Muscle of leg (tissue), 11 donors: Measurements from ENCODE around the gene FRS2. TPM values are rescaled to one million over a fixed set of nuclear protein-coding genes. Genes with fewer than 3 reads are reported as not detected.
A peak's percentile ranks its signal among the peaks of the same experiment; 100 is the strongest.

Source experiments
- DNase-seq: peaks from one replicate; pipeline ENCODE4 v3.0.0; 2013
- H3K27ac ChIP-seq: one replicate; pipeline ENCODE4 v1.5.1; 2013; ENCODE audit warnings: mild to moderate bottlenecking, low read length, control low read depth
- H3K27me3 ChIP-seq: one replicate; pipeline ENCODE4 v1.6.1; 2013; ENCODE audit warnings: low read length; ENCODE audit not compliant: control insufficient read depth, insufficient read depth
- H3K36me3 ChIP-seq: one replicate; pipeline ENCODE4 v1.6.1; 2013; ENCODE audit warnings: low read length; ENCODE audit not compliant: control insufficient read depth, insufficient read depth
- H3K4me1 ChIP-seq: one replicate; pipeline ENCODE4 v1.6.1; 2013; ENCODE audit warnings: low read length; ENCODE audit not compliant: control insufficient read depth, insufficient read depth
- H3K4me3 ChIP-seq: one replicate; pipeline ENCODE4 v1.5.1; 2013; ENCODE audit warnings: low read length, control low read depth
- H3K9me3 ChIP-seq: replicated peaks from 2 replicates; pipeline ENCODE4 v1.6.1; 2013; ENCODE audit warnings: low read depth, low read length; ENCODE audit not compliant: control insufficient read depth
- WGBS: methylation state at CpG from one replicate; pipeline ENCODE4 v1.1.5; 2013; ENCODE audit warnings: missing lambda C conversion rate; ENCODE audit not compliant: insufficient coverage; 5-methylcytosine and 5-hydroxymethylcytosine counted together
- polyA plus RNA-seq, 8 donors: library from polyadenylated mRNA; unstranded; fragments of 120-200 nt; gene quantifications; one replicate each; pipeline versions ENCODE4 v1.2.1 to v1.2.3, GENCODE V29; 2013; ENCODE audit warnings: inconsistent platforms in 1 of 8, low replicate concordance in 1 of 8; ENCODE audit not compliant: insufficient read length in 8 of 8, insufficient read depth in 1 of 8
- total RNA-seq: library from RNA; stranded (reverse); fragments of 120-200 nt; gene quantifications from one replicate; pipeline ENCODE4 v1.2.4, GENCODE V29; 2013

FRS2 gene
- total and polyA plus RNA-seq, 9 donors: 12.9 to 28.8 (median 20.2) TPM

DNA sequence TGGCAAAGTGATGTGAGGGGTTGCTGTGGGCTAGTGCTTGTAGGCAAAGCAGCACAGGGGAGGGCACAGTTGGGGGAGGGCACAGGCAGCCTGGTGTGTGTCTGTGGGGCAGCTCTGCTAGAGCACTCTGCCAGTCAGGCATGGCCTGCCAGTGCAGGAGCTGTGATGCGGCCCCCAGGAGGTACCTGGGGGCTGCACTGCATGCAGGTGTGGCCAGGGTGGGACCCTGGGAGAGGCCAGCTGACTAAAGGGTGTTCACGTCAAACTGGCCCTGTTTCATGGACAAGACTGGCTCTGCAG is 54.1 kb downstream of the FRS2 start:
- no peaks in the 10 kb centered on the region for H3K27me3 ChIP-seq
- peaks cover 29% of the 10 kb centered on the region for H3K9me3 ChIP-seq
- no peak overlapping the region for H3K4me3 ChIP-seq
- no peaks in the 10 kb centered on the region for H3K4me1 ChIP-seq
- no peaks in the 10 kb centered on the region for H3K36me3 ChIP-seq
- DNase-seq: no peak
- 100% methylated on average over 2 of the region's 2 CpGs for WGBS
- no peak overlapping the region for H3K27ac ChIP-seq

DNA sequence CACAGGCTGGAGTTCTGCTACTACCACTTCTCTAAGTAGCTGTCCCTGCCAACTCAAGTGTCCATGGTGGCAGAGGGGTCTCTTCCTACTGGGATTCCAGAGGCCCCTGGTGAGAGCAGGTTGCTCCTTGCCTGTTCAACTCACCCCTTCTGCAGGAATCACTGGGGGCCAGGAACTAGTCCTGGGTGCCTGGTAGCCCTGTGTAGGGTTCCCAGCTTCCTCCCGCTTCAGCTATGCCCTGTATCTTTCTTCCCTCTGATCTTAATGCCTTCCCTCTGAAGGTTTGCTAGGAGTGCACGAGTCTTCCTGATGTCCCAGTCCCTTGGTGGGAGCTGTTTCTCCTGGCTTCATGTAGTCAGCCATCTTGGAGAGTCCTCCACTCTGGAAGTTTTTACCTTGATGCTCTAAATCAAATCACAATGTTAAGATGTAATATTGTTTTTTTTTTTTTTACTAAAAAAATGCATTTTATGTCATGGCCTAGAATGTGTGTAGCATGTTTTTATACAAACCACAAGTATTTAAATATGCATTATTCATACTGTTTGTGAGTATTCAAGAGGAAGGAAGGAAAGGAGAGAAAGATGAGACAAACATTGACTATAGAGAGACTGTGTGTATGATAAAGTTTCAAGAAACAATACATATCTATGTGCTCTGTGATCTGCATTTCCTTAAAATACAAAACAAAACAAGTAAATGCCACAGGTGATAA is 54.7 kb downstream of the FRS2 start:
- Histone ChIP-seq H3K9me3 (peaks cover 27% of the 10 kb centered on the region), H3K4me3 (no peak overlapping the region), H3K36me3 (no peaks in the 10 kb centered on the region), H3K27ac (no peak overlapping the region), H3K4me1 (no peaks in the 10 kb centered on the region), H3K27me3 (no peaks in the 10 kb centered on the region)
- no peak for DNase-seq
- WGBS: no CpG with 5 or more reads among the region's 2 CpGs

GRCh38 chr12:69527506-69528272 is 57.5 kb downstream of the FRS2 start:
- no peak overlapping the region for H3K27ac ChIP-seq
- no CpG with 5 or more reads among the region's 3 CpGs for WGBS

DNA sequence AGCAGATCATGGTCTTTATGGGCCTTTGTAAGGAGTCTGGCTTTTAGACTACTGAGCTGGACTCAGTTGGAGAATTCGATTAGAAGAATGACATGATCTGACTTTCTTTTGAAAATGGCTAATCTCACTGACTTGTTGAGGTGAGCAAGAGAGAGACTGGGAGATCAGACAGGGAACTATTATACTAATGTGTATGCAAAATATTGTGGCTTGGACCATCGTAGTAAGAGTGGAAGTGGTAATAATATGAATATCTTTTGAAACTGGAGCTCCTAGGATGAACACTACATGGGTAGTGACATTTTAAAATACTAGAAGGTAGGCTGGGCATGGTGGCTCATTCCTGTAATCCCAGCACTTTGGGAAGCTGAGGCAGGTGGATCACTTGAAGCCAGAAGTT is 58.8 kb downstream of the FRS2 start:
- DNase-seq: no peak
- WGBS: 95% methylated on average over 2 of the region's 2 CpGs
- Histone ChIP-seq H3K9me3 (peaks cover 3% of the 10 kb centered on the region), H3K27ac (no peak overlapping the region), H3K4me3 (no peak overlapping the region), H3K4me1 (no peaks in the 10 kb centered on the region), H3K36me3 (peaks cover 4% of the 10 kb centered on the region), H3K27me3 (no peaks in the 10 kb centered on the region)

More at GRCh38 chr12:69527506-69528272, 57.5 kb downstream of the FRS2 start:
- H3K27me3 ChIP-seq: no peaks in the 10 kb centered on the region
- H3K36me3 ChIP-seq: peaks cover 4% of the 10 kb centered on the region
- no peak for DNase-seq
- peaks cover 12% of the 10 kb centered on the region for H3K9me3 ChIP-seq
- no peak overlapping the region for H3K4me3 ChIP-seq
- H3K4me1 ChIP-seq: no peaks in the 10 kb centered on the region

DNA sequence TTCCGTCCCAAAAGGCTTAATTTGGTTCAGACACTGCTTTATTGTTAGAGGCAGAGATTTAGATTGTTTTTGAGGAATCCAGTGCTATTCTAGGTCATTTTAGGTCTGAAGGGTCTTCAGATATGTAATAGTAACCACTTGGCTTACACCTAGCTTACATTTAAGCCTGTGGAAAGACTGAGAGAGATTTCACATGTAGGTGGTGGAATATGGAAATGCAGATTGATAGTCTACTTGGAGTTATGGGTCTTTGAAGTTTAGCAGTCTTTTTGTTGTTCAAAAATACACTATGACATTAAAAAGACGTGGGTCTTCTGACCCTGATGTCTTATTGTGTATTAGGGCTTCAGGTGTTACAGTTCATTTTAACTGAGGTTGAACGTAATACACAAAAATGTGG is 63.7 kb downstream of the FRS2 start:
- DNase-seq: no peak
- Histone ChIP-seq H3K9me3 (no peaks in the 10 kb centered on the region), H3K4me3 (no peak overlapping the region), H3K27ac (peak overlapping the region; percentile 49), H3K27me3 (no peaks in the 10 kb centered on the region), H3K4me1 (no peaks in the 10 kb centered on the region), H3K36me3 (peaks cover 4% of the 10 kb centered on the region)
- no CpG with 5 or more reads among the region's 3 CpGs for WGBS

- H3K36me3 ChIP-seq: peaks cover 4% of the 10 kb centered on the region
- H3K27ac ChIP-seq: peak overlapping the region; percentile 49
- no peak overlapping the region for H3K4me3 ChIP-seq
- H3K27me3 ChIP-seq: no peaks in the 10 kb centered on the region
- no peaks in the 10 kb centered on the region for H3K9me3 ChIP-seq
- peak; percentile 96 for DNase-seq
- WGBS: no CpG with 5 or more reads among the region's 3 CpGs
- no peaks in the 10 kb centered on the region for H3K4me1 ChIP-seq
Measured at GRCh38 chr12:69534389-69534822, 64.2 kb downstream of the FRS2 start.

DNA sequence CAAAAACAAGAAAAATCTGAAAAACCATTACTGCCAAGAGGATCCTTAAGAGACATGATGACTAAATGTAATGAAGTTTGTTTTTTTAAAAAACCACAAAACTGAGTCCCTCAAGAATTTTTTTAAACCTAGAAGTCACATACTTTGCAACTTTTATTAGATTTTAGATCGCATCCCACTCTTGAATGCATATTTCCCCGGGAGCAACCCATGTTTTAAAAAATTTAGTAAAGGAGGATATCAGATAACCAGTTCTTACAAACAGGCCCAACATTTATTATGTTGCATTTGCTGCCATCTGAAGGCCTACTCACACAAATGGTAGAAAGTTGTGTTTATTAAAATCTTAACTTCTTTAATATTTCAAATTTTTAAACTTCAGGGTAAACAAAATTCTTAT is 70.8 kb downstream of the FRS2 start:
- Histone ChIP-seq H3K27me3 (no peaks in the 10 kb centered on the region), H3K4me3 (no peak overlapping the region), H3K9me3 (peaks cover 17% of the 10 kb centered on the region), H3K36me3 (peaks cover 5% of the 10 kb centered on the region), H3K4me1 (no peaks in the 10 kb centered on the region), H3K27ac (no peak overlapping the region)
- WGBS: no CpG with 5 or more reads among the region's 2 CpGs
- DNase-seq: peak; percentile 10

DNA sequence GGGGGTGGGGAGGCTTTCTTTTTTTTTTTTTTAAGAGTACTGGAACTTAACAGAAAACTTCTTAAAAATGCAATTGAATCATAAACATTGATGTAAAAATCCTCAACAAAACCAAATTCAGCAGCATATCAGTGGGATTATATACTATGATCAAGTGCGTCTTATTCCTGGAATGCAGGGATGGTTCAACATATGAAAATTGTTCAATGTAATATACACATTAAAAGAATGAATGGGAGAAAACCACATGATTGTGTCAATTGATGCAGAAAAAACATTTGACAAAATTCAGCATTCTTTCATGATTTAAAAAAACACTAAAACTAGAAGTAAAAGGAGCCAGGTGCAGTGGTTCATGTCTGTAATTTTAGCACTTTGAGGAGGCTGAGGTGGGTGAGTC is 73.9 kb downstream of the FRS2 start:
- WGBS: no CpG with 5 or more reads among the region's 1 CpG

GRCh38 chr12:69545081-69545480 is 74.9 kb downstream of the FRS2 start:
- DNase-seq: no peak
- Histone ChIP-seq H3K27ac (no peak overlapping the region), H3K4me3 (no peak overlapping the region), H3K27me3 (no peaks in the 10 kb centered on the region), H3K4me1 (no peaks in the 10 kb centered on the region), H3K36me3 (peaks cover 5% of the 10 kb centered on the region), H3K9me3 (peaks cover 17% of the 10 kb centered on the region)
- 60% methylated on average over 1 of the region's 1 CpG for WGBS

More for the DNA sequence above, 73.9 kb downstream of the FRS2 start:
- Histone ChIP-seq H3K36me3 (peaks cover 5% of the 10 kb centered on the region), H3K27me3 (no peaks in the 10 kb centered on the region), H3K27ac (no peak overlapping the region), H3K9me3 (peaks cover 17% of the 10 kb centered on the region), H3K4me3 (no peak overlapping the region), H3K4me1 (no peaks in the 10 kb centered on the region)
- no peak for DNase-seq

DNA sequence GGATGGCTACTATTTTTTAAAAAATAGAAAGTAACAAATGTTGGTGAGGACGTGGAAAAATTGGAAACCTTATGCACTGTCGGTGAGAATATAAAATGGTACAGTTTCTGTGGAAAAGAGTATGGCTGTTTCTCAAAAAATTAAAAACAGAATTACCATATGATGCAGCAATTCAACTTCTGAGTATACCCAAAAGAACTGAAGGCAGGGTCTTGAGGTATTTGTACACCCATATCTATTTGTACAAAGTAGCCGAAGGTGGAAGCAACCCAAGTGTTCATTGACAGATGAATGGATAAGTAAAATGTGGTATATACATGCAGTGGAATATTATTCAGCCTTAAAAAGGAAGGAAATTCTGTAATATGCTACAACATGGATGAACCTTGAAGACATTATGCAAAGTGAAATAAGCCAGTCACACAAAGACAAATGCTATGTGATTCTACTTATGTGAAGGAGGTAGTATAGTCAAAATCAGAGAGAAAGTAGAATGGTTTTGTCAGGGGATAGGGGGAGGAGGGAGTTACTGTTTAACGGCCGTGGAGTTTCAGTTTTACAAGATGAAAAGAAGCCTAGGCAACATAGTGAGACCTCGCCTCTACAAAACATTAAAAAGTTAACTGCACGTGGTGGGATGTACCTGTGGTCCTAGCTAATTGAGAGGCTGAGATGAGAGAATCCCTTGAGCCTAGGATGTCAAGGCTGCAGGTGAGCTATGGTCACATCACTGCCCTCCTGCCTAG is 76.7 kb downstream of the FRS2 start:
- DNase-seq: no peak
- peaks cover 17% of the 10 kb centered on the region for H3K9me3 ChIP-seq
- H3K4me1 ChIP-seq: no peaks in the 10 kb centered on the region
- WGBS: 83% methylated on average over 1 of the region's 7 CpGs
- no peak overlapping the region for H3K27ac ChIP-seq
- no peaks in the 10 kb centered on the region for H3K27me3 ChIP-seq
- peaks cover 5% of the 10 kb centered on the region for H3K36me3 ChIP-seq
- no peak overlapping the region for H3K4me3 ChIP-seq
